SK-N-SH treated with all-trans-retinoic acid at 6 μM for 48 hours (cell line): Measurements from ENCODE around the gene PCYT1B.

Source experiments
- ARNTL ChIP-seq: fragments of 450-650 bp; formaldehyde crosslinking; IDR thresholded peaks from 2 replicates; pipeline ENCODE4 v1.5.0; 2020; ENCODE audit warnings: low read depth, mild to moderate bottlenecking, moderate library complexity, borderline replicate concordance
- CREB5 ChIP-seq: fragments of 250-450 bp; sonication (Bioruptor Pico); IDR thresholded peaks from 2 replicates; pipeline ENCODE4 v1.5.1; 2020; ENCODE audit warnings: low read depth, mild to moderate bottlenecking, moderate library complexity
- ESRRG ChIP-seq: fragments of 250-450 bp; sonication (Bioruptor Pico); IDR thresholded peaks from 2 replicates; pipeline ENCODE4 v1.6.1; 2021; ENCODE audit warnings: mild to moderate bottlenecking
- GLIS3 ChIP-seq: fragments of 250-450 bp; sonication (Bioruptor Pico); IDR thresholded peaks from 2 replicates; pipeline ENCODE4 v1.5.0; 2020; ENCODE audit warnings: mild to moderate bottlenecking, moderate library complexity
- ISL1 ChIP-seq: fragments of 250-450 bp; sonication (Bioruptor Pico); IDR thresholded peaks from 2 replicates; pipeline ENCODE4 v2.1.2; 2022; ENCODE audit warnings: mild to moderate bottlenecking, moderate library complexity
- RARB ChIP-seq: fragments of 250-450 bp; sonication (Bioruptor Pico); IDR thresholded peaks from 2 replicates; pipeline ENCODE4 v1.8.0; 2021; ENCODE audit warnings: mild to moderate bottlenecking, moderate library complexity
- ZFP30 ChIP-seq: fragments of 450-650 bp; formaldehyde crosslinking; IDR thresholded peaks from 2 replicates; pipeline ENCODE4 v1.5.0; 2022; ENCODE audit warnings: mild to moderate bottlenecking, moderate library complexity
- TF ChIP-seq, protein P1 (sequence below): fragments of 250-450 bp; sonication (Bioruptor Pico); IDR thresholded peaks from 2 replicates; pipeline ENCODE4 v1.5.1; 2021; ENCODE audit warnings: mild to moderate bottlenecking, moderate library complexity

DNA sequence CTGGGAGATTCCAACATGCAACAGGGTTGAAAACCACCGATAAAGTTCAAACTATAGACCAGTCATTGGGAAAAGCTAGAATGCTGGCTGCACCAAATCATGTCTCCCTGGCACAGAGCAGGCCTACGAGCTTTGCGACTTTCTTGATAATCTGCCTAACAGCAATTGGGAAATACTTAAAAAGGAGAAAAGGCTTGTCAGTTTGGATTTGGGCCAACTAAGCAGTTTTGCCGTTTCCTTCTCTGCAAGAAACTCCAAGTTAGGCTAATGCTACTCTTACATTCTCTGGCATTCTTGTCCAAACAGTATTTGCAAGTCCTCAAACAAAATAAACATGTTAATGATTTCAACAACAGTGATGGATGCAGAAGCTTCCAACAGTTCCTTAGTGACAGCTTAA is 94.1 kb downstream of the PCYT1B start:
- TF ChIP-seq ARNTL (CRISPR knock-in tag) = no peak
- TF ChIP-seq RARB = no peak
- TF ChIP-seq ZFP30 = no peak
- no peak for TF ChIP-seq ISL1 (CRISPR knock-in tag)
- TF ChIP-seq GLIS3 (CRISPR knock-in tag) = no peak
- TF ChIP-seq CREB5 = no peak
- no peak for TF ChIP-seq ESRRG (CRISPR knock-in tag)
- TF ChIP-seq, protein P1, sequence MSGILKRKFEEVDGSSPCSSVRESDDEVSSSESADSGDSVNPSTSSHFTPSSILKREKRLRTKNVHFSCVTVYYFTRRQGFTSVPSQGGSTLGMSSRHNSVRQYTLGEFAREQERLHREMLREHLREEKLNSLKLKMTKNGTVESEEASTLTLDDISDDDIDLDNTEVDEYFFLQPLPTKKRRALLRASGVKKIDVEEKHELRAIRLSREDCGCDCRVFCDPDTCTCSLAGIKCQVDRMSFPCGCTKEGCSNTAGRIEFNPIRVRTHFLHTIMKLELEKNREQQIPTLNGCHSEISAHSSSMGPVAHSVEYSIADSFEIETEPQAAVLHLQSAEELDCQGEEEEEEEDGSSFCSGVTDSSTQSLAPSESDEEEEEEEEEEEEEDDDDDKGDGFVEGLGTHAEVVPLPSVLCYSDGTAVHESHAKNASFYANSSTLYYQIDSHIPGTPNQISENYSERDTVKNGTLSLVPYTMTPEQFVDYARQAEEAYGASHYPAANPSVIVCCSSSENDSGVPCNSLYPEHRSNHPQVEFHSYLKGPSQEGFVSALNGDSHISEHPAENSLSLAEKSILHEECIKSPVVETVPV (CRISPR knock-in tag) = no peak
